DMS53 treated with DMSO at 0.1 percent for 48 hours (cell line): ENCODE measurements around the gene UBE2E1.

ENCODE experiments used
- DNase-seq: peaks from one replicate; lab custom pipeline; 2025; ENCODE audit not compliant: unreplicated experiment; lab: John Stamatoyannopoulos, UW

Gene UBE2E1

GRCh38 chr3:23795096-23795495 lies 10.7 kb upstream of the UBE2E1 start:
- DNase-seq: no peak

GRCh38 chr3:23796518-23796917 lies 9.2 kb upstream of the UBE2E1 start:
- DNase-seq: no peak

DNA sequence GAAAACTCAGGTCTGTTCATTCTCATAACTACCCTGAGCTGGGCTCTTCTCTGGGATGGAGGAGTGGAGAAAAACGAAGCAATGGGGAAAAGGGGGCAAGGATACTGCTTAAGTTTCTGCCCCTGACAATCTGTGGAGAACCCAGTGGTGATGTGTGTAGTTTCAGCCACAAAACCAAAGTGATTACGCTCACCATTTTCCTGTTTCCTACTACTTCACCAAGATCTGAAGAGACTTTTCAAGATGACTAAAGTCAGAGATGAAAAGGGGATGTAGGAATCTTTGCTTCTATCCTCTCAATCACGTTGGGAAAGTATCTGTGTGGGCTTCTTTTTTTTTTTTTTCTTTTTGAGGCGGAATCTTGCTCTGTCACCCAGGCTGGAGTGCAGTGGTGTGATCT lies 8.3 kb upstream of the UBE2E1 start:
- DNase-seq: no peak

- DNase-seq: no peak
These were observed 7.3 kb upstream of the UBE2E1 start for GRCh38 chr3:23798456-23798855.

DNA sequence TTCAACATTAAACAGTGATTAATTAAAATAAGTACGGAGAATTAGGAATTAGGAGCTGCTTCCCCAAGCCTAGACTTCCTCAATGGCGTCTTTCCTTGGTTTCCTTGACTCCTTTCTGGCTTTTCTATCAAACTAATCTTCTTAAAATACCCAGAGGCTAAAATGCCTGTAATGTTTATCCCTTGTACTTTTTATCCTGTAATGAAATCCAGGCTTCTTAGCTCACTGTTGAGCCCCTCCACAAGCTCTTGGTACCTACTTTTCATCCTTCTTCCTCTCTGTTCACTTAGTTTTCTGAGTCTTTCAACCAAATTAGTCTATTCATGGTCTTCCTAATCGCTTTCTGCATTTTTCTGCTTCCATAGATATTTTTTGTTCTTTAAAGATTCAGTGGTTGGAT lies 6.9 kb upstream of the UBE2E1 start:
- no peak for DNase-seq

- no peak for DNase-seq
These were observed 5.0 kb upstream of the UBE2E1 start for GRCh38 chr3:23800731-23801130.

- DNase-seq: no peak
These were observed 1.1 kb upstream of the UBE2E1 start for GRCh38 chr3:23804441-23805209.

GRCh38 chr3:23805210-23805632 lies 534 bp upstream of the UBE2E1 start:
- DNase-seq: no peak

GRCh38 chr3:23806534-23807423 lies 1.0 kb downstream of the UBE2E1 start:
- DNase-seq: no peak

GRCh38 chr3:23807424-23808015 lies 1.8 kb downstream of the UBE2E1 start:
- peak; percentile 0 for DNase-seq

GRCh38 chr3:23808525-23808924 lies 2.8 kb downstream of the UBE2E1 start:
- no peak for DNase-seq

- no peak for DNase-seq
These were observed 3.5 kb downstream of the UBE2E1 start for GRCh38 chr3:23809294-23809693.

GRCh38 chr3:23809840-23810342 lies 4.1 kb downstream of the UBE2E1 start:
- DNase-seq: peak; percentile 1

GRCh38 chr3:23810343-23811184 lies 4.8 kb downstream of the UBE2E1 start:
- no peak for DNase-seq

DNA sequence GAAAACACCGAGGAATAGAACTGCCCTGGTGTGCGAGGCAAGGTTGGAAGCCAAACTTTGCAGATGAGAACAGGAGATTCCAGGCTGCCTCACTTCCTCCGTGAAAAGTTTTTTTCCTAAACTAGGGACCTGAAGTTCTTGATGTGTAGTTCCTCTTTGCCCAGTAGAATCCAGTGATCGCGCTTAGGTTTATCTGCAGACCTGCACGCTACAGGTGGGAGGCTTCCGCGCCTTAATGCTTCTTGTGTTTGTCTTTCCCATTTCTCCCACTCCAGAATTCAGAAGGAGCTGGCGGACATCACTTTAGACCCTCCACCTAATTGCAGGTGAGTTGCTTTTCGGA lies 5.4 kb downstream of the UBE2E1 start:
- peak; percentile 1 for DNase-seq

DNA sequence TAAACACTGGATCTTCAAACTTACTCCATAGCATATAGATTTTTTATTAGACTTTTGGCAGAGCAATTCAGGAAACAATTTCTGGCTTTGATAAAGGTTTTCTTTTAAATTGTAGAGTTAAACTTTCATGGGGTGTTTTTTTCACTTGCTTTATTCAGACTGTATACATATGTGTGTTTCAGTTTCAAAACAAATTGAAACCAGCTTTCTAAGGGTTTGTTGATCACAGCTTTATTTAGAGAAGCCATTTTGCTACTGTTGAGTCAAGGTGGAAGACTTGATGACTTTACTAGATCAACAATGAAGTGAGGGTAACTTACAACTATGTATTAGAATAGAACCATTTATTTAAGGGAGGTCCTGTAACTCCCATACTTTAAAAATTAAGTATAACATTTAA lies 6.2 kb downstream of the UBE2E1 start:
- DNase-seq: no peak

- no peak for DNase-seq
These were observed 10.1 kb downstream of the UBE2E1 start for GRCh38 chr3:23815879-23816278.

DNA sequence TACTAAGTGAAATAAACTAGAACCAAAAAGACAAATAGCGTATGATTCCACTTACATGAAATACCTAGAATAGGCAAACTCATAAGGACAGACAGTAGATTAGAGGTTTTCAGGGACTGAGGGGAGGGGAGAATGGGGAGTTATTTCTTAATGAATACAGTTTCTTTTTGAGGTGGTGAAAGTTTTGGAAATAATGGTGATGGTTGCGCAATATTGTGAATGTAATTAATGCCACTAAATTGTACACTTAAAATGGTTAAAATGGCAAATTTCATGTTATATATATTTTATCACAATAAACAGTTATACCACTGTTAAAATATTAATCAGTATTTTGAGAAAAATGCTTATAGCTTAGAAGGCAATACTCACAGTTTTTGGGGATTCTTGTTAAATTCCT lies 11.0 kb downstream of the UBE2E1 start:
- no peak for DNase-seq

- DNase-seq: no peak
These were observed 11.9 kb downstream of the UBE2E1 start for GRCh38 chr3:23817508-23818223.
